Kidney (tissue), 14 donors: Measurements from ENCODE around the gene FBXL15. TPM values are rescaled to one million over a fixed set of nuclear protein-coding genes. Genes with fewer than 3 reads are reported as not detected.

Experiments used
- DNase-seq, 5 donors: peaks; one replicate each; pipeline ENCODE4 v3.0.0-alpha.2; 2013 to 2020
- FAIRE-seq: peaks from 2 replicates; lab custom pipeline; 2012; peaks lifted over from hg19 to GRCh38; lab: Jason Lieb, UNC
- H3K27ac ChIP-seq, 2 donors: one replicate each; pipeline ENCODE4 v1.7.0; 2013; ENCODE audit warnings: low read depth in 2 of 2, low read length in 2 of 2, inconsistent platforms in 1 of 2
- H3K27me3 ChIP-seq: one replicate; pipeline ENCODE4 v1.7.1; 2013; ENCODE audit warnings: low read length, inconsistent platforms; ENCODE audit not compliant: control insufficient read depth, insufficient read depth
- H3K36me3 ChIP-seq, 3 donors: one replicate each; pipeline versions ENCODE4 v1.7.0 to v1.7.1; 2013; ENCODE audit warnings: low read length in 3 of 3, control low read depth in 1 of 3, inconsistent platforms in 1 of 3; ENCODE audit not compliant: insufficient read depth in 3 of 3, control insufficient read depth in 2 of 3
- H3K4me1 ChIP-seq, 3 donors: one replicate each; pipeline versions ENCODE4 v1.7.0 to v1.7.1; 2013; ENCODE audit warnings: low read length in 3 of 3, inconsistent platforms in 1 of 3, low read depth in 1 of 3; ENCODE audit not compliant: control insufficient read depth in 2 of 3, insufficient read depth in 2 of 3
- H3K4me3 ChIP-seq, 3 donors: one replicate each; pipeline versions ENCODE4 v1.7.0 to v1.8.1; 2013; ENCODE audit warnings: low read length in 3 of 3, control low read depth in 1 of 3, inconsistent platforms in 1 of 3
- H3K9ac ChIP-seq, 3 donors: one replicate each; pipeline versions ENCODE4 v1.7.0 to v1.7.1; 2013; ENCODE audit warnings: low read length in 3 of 3, control low read depth in 1 of 3, inconsistent platforms in 1 of 3
- H3K9me3 ChIP-seq, 3 donors: one replicate each; pipeline versions ENCODE4 v1.7.0 to v1.7.1; 2013; ENCODE audit warnings: low read length in 3 of 3, control low read depth in 1 of 3, inconsistent platforms in 1 of 3; ENCODE audit not compliant: control insufficient read depth in 2 of 3, insufficient read depth in 1 of 3
- intact Hi-C: fragments of 100-400 bp; cut with DNase I; formaldehyde crosslinking; loops from one replicate; pipeline ENCODE4 v1.11.1; 2022
- polyA plus RNA-seq: library from polyadenylated mRNA; stranded (reverse); fragments of 350-450 nt; fragmentation: Illumina TruSeq; extraction: RNeasy Lipid Tissue Mini Kit (QIAGEN cat#74804); gene quantifications from one replicate; pipeline ENCODE4 v1.2.3, GENCODE V29; 2014; ENCODE audit warnings: low read depth, low replicate concordance; ENCODE audit not compliant: insufficient read depth
- total RNA-seq: library from RNA; stranded (reverse); fragmentation: NEBNext Ultra II Directional; extraction: Animal tissue kit (Norgen Biotek cat#: 25700); gene quantifications from one replicate; pipeline ENCODE4 v1.2.1, GENCODE V29; 2021
- TF ChIP-seq, protein P1 (sequence below): IDR thresholded peaks from 3 replicates; pipeline ENCODE4 v1.5.1; 2012; ENCODE audit warnings: mild to moderate bottlenecking, moderate library complexity, borderline replicate concordance; ENCODE audit not compliant: insufficient read depth; ENCODE audit errors: extremely low read depth
- donor health status: control.
- donor health status: control.
- donor health status: control.
- donor health status: control.
- donor health status: control.
- donor health status: DM: yes; HTN: yes; CAD: no.
- donor health status: Normal renal cell carcinoma (clear cell type).

FBXL15 gene
- total and polyA plus RNA-seq, 2 donors from 2014 or later = 17.9 to 28.0 TPM

- Histone ChIP-seq H3K4me1 (peaks cover 0 to 4% (median 0%) of the 10 kb centered on the region in 3 donors), H3K27ac (no peak overlapping the region), H3K27me3 (no peaks in the 10 kb centered on the region), H3K9me3 (no peaks in the 10 kb centered on the region), H3K9ac (no peak overlapping the region), H3K36me3 (no peaks in the 10 kb centered on the region), H3K4me3 (no peak overlapping the region)
- intact Hi-C loops = no loop called here
- DNase-seq = no peak
- FAIRE-seq = no peak
- TF ChIP-seq, protein P1, sequence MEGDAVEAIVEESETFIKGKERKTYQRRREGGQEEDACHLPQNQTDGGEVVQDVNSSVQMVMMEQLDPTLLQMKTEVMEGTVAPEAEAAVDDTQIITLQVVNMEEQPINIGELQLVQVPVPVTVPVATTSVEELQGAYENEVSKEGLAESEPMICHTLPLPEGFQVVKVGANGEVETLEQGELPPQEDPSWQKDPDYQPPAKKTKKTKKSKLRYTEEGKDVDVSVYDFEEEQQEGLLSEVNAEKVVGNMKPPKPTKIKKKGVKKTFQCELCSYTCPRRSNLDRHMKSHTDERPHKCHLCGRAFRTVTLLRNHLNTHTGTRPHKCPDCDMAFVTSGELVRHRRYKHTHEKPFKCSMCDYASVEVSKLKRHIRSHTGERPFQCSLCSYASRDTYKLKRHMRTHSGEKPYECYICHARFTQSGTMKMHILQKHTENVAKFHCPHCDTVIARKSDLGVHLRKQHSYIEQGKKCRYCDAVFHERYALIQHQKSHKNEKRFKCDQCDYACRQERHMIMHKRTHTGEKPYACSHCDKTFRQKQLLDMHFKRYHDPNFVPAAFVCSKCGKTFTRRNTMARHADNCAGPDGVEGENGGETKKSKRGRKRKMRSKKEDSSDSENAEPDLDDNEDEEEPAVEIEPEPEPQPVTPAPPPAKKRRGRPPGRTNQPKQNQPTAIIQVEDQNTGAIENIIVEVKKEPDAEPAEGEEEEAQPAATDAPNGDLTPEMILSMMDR = no peak
Observed at GRCh38 chr10:102463983-102464382, 43.3 kb downstream of the FBXL15 start.

- no peak for FAIRE-seq
Observed at GRCh38 chr10:102465466-102465865, 44.8 kb downstream of the FBXL15 start.

DNA sequence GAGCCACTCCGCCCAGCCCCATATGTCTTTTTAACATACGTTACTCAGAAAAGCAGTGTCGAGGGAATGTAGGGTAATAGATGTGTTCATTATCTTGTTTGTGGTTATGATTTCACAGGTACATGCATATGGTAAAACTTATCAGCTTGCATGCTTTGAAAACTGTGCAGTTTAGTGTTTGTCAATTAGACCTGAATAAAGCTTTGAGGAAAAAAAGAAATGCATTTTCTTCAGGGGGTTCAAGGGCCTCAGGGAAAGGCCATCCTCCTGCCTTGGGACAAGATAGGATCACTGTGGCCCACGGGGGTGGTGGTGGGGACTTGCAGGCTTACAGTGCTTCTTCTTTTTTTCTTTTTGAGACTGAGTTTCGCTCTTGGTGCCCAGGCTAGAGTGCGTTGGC lies 46.7 kb downstream of the FBXL15 start:
- H3K27ac ChIP-seq = no peak overlapping the region
- no peaks in the 10 kb centered on the region for H3K36me3 ChIP-seq
- no peak overlapping the region for H3K9ac ChIP-seq
- TF ChIP-seq, protein P1 = no peak
- no peaks in the 10 kb centered on the region for H3K4me1 ChIP-seq
- FAIRE-seq (no peak), DNase-seq (no peak)
- H3K4me3 ChIP-seq = no peak overlapping the region
- H3K9me3 ChIP-seq = no peaks in the 10 kb centered on the region
- intact Hi-C loops = no loop called here
- H3K27me3 ChIP-seq = no peaks in the 10 kb centered on the region

More at GRCh38 chr10:102465466-102465865, 44.8 kb downstream of the FBXL15 start:
- Histone ChIP-seq H3K9ac (no peak overlapping the region), H3K27ac (no peak overlapping the region), H3K36me3 (no peaks in the 10 kb centered on the region), H3K4me1 (peaks cover 0 to 4% (median 0%) of the 10 kb centered on the region in 3 donors), H3K4me3 (no peak overlapping the region), H3K9me3 (no peaks in the 10 kb centered on the region), H3K27me3 (no peaks in the 10 kb centered on the region)
- TF ChIP-seq, protein P1 = no peak
- intact Hi-C loops = no loop called here
- no peak for DNase-seq

DNA sequence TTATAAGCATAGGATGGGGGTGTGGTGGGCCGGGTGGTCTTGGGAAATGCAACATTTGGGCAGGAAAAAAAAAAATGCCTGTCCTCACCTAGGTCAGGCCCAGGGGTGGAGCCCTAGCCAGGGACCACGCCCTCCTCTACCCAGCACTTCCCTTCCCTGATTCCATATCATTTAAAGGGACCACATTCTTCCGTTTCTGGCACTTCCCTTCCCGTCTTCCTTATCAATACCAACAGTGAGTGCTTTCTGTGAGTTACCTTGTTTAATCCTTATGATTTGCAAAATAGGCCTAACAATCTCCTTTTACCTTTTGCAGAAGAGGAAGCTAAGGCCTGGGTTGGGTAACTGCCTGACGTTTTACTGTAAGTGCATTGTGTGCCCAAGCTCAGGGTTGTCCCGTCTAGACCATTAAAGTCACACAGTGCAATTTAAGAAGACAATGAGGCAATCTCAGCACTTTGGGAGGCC lies 47.4 kb downstream of the FBXL15 start:
- Histone ChIP-seq H3K4me1 (no peaks in the 10 kb centered on the region), H3K27me3 (no peaks in the 10 kb centered on the region), H3K9ac (no peak overlapping the region), H3K36me3 (no peaks in the 10 kb centered on the region), H3K27ac (no peak overlapping the region), H3K4me3 (no peak overlapping the region), H3K9me3 (no peaks in the 10 kb centered on the region)
- no peak for DNase-seq
- TF ChIP-seq, protein P1 = no peak
- intact Hi-C loops = no loop called here
- no peak for FAIRE-seq
